SHP77 treated with DMSO at 0.1 percent for 48 hours (cell line): ENCODE measurements around the gene HPSE2.
"Not testable (repeated sequence)": the region's sequence is repeated elsewhere in the genome, so short reads cannot be mapped to it uniquely, and the experiment has no call there.

Experiments used
- DNase-seq: peaks from one replicate; lab custom pipeline; 2025; lab: John Stamatoyannopoulos, UW

Gene HPSE2

GRCh38 chr10:99161165-99161564, 74.5 kb downstream of the HPSE2 start:
- no peak for DNase-seq

GRCh38 chr10:99143651-99144050, 92.0 kb downstream of the HPSE2 start:
- DNase-seq = no peak

- DNase-seq = no peak
These were observed 92.6 kb downstream of the HPSE2 start for GRCh38 chr10:99143011-99143410.

- not testable (repeated sequence) for DNase-seq
These were observed 102.8 kb downstream of the HPSE2 start for GRCh38 chr10:99132897-99133296.

- DNase-seq = no peak
These were observed 109.8 kb downstream of the HPSE2 start for GRCh38 chr10:99125879-99126278.

GRCh38 chr10:99124376-99124775, 111.3 kb downstream of the HPSE2 start:
- no peak for DNase-seq

GRCh38 chr10:99123851-99124250, 111.8 kb downstream of the HPSE2 start:
- DNase-seq = no peak

GRCh38 chr10:99123336-99123735, 112.3 kb downstream of the HPSE2 start:
- no peak for DNase-seq

GRCh38 chr10:99119258-99119748, 116.3 kb downstream of the HPSE2 start:
- no peak for DNase-seq

GRCh38 chr10:99115703-99116102, 119.9 kb downstream of the HPSE2 start:
- DNase-seq = no peak

GRCh38 chr10:99085358-99085757, 150.3 kb downstream of the HPSE2 start:
- DNase-seq = no peak

GRCh38 chr10:99084161-99084560, 151.5 kb downstream of the HPSE2 start:
- no peak for DNase-seq

- DNase-seq = no peak
These were observed 155.2 kb downstream of the HPSE2 start for GRCh38 chr10:99080275-99080945.

- DNase-seq = no peak
These were observed 173.1 kb downstream of the HPSE2 start for GRCh38 chr10:99062591-99062990.

GRCh38 chr10:99058762-99059161, 176.9 kb downstream of the HPSE2 start:
- no peak for DNase-seq

GRCh38 chr10:99057936-99058690, 177.5 kb downstream of the HPSE2 start:
- DNase-seq = no peak

GRCh38 chr10:99045671-99046070, 190.0 kb downstream of the HPSE2 start:
- DNase-seq = no peak

- no peak for DNase-seq
These were observed 193.4 kb downstream of the HPSE2 start for GRCh38 chr10:99042051-99042771.

GRCh38 chr10:99041468-99041867, 194.2 kb downstream of the HPSE2 start:
- DNase-seq = no peak

- peak; percentile 12 for DNase-seq
These were observed 221.8 kb downstream of the HPSE2 start for GRCh38 chr10:99013885-99014284.

GRCh38 chr10:99010286-99010685, 225.4 kb downstream of the HPSE2 start:
- no peak for DNase-seq

- no peak for DNase-seq
These were observed 227.6 kb downstream of the HPSE2 start for GRCh38 chr10:99008054-99008453.

- DNase-seq = no peak
These were observed 228.2 kb downstream of the HPSE2 start for GRCh38 chr10:99007457-99007856.
